Gastrocnemius medialis (tissue), 4 donors: Measurements from ENCODE around the gene GBX1. TPM values are rescaled to one million over a fixed set of nuclear protein-coding genes. Genes with fewer than 3 reads are reported as not detected.

Experiments
- ATAC-seq, 2 donors: fragments of 150-250 bp; one replicate each; pipeline ENCODE4 v1.9.1; 2016
- DNase-seq, 2 donors: peaks; one replicate each; pipeline ENCODE4 v3.0.0-alpha.2; 2019
- H3K27ac ChIP-seq, 4 donors: fragments of 200-600 bp; sonication (generic); 1 replicate in 1 of 4; 2 replicates in 3 of 4; pipeline ENCODE4 v1.5.1; 2016 to 2018; ENCODE audit warnings: mild to moderate bottlenecking in 2 of 4, moderate library complexity in 1 of 4
- H3K27me3 ChIP-seq, 3 donors: fragments of 200-600 bp; sonication (generic) in 2 of 3; 1 replicate in 1 of 3; 2 replicates in 2 of 3; pipeline versions ENCODE4 v1.5.1 to v1.6.0; 2016 to 2019; ENCODE audit warnings: mild to moderate bottlenecking in 1 of 3, moderate library complexity in 1 of 3
- H3K36me3 ChIP-seq, 2 donors: fragments of 200-600 bp; sonication (generic) in 1 of 2; one replicate each; pipeline ENCODE4 v1.5.1; 2017 to 2018
- H3K4me1 ChIP-seq, 2 donors: fragments of 200-600 bp; sonication (generic) in 1 of 2; one replicate each; pipeline ENCODE4 v1.5.1; 2016 to 2017; ENCODE audit warnings: mild to moderate bottlenecking in 2 of 2
- H3K4me3 ChIP-seq, 4 donors: fragments of 200-600 bp; sonication (generic) in 3 of 4; 1 replicate in 1 of 4; 2 replicates in 3 of 4; pipeline ENCODE4 v1.5.1; 2016 to 2019; ENCODE audit warnings: mild to moderate bottlenecking in 2 of 4
- H3K9me3 ChIP-seq, 3 donors: fragments of 200-600 bp; sonication (generic) in 2 of 3; 1 replicate in 1 of 3; 2 replicates in 2 of 3; pipeline ENCODE4 v1.5.1; 2016 to 2019
- POLR2A ChIP-seq, 2 donors: fragments of 450-650 bp; IDR thresholded peaks; one replicate each; pipeline ENCODE4 v1.6.1; 2017; ENCODE audit warnings: antibody characterized with exemption in 2 of 2, mild to moderate bottlenecking in 2 of 2, moderate library complexity in 2 of 2
- in situ Hi-C, 4 donors: fragments of 200-750 bp; cut with MboI; loops; one replicate each; pipeline versions ENCODE4 v1.15.0 to v1.8.0; 2017; ENCODE audit warnings: low sequenced_read_pairs in 4 of 4
- intact Hi-C: fragments of 100-400 bp; cut with DNase I; formaldehyde crosslinking; loops from one replicate; pipeline ENCODE4 v1.15.1; 2023; ENCODE audit warnings: low total_unique reads
- total RNA-seq, 4 donors: library from RNA; depleted of rRNA; stranded (reverse); fragments of >200 nt; gene quantifications; one replicate each; pipeline versions ENCODE4 v1.1.0 to v1.2.3, GENCODE V29; 2016
- TF ChIP-seq, protein P1 (sequence below), 5 experiments: fragments of 450-650 bp in 3 of 5; fragments of 200-600 bp in 2 of 5; sonication (generic) in 2 of 5; IDR thresholded peaks in 4 of 5; conservative IDR thresholded peaks in 1 of 5; 1 replicate in 4 of 5; 2 replicates in 1 of 5; pipeline ENCODE4 v1.5.1; 2016 to 2019; ENCODE audit warnings: antibody characterized with exemption in 5 of 5, mild to moderate bottlenecking in 3 of 5, moderate library complexity in 3 of 5

Gene GBX1
- total RNA-seq, 4 donors from 2014 or later, result 0.58 TPM; not detected in 3

DNA sequence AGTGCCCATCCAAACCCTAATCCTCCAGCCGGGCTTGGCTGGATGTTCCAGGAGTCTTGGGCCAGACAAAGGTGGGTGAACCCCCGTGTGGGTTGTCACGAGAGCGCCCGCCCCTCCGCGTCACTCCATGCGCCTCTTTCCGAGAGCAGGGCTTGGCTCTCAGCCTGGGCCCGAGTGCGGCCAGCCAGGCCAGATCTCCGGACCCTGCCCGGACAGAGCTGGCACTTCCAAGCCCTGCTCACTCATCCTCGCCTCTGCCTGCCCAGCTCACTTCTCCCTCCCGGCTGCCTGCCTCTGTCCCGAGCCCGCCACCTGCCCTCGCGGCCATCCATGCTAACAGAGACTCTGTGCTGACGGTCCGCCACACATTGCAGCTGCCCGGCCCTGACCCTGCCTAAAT lies 46.6 kb downstream of the GBX1 start:
- H3K4me3 ChIP-seq, result no peak overlapping the region
- H3K27ac ChIP-seq, result no peak overlapping the region
- H3K9me3 ChIP-seq, result no peaks in the 10 kb centered on the region
- intact Hi-C loops (no loop called here), in situ Hi-C loops (loop anchor here in 2 of 4 donors (10.0 kb wide), 1 partner anchor 54 kb away; no protein-coding TSS in a partner anchor)
- TF ChIP-seq, protein P1, sequence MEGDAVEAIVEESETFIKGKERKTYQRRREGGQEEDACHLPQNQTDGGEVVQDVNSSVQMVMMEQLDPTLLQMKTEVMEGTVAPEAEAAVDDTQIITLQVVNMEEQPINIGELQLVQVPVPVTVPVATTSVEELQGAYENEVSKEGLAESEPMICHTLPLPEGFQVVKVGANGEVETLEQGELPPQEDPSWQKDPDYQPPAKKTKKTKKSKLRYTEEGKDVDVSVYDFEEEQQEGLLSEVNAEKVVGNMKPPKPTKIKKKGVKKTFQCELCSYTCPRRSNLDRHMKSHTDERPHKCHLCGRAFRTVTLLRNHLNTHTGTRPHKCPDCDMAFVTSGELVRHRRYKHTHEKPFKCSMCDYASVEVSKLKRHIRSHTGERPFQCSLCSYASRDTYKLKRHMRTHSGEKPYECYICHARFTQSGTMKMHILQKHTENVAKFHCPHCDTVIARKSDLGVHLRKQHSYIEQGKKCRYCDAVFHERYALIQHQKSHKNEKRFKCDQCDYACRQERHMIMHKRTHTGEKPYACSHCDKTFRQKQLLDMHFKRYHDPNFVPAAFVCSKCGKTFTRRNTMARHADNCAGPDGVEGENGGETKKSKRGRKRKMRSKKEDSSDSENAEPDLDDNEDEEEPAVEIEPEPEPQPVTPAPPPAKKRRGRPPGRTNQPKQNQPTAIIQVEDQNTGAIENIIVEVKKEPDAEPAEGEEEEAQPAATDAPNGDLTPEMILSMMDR (IDR thresholded peaks at IDR 0.05 in 4 of 5, conservative IDR thresholded peaks at IDR 0.05 in 1 of 5), result no peak
- no peak for DNase-seq
- no peak for ATAC-seq
- peaks cover 4 to 17% of the 10 kb centered on the region in 2 donors for H3K4me1 ChIP-seq
- H3K36me3 ChIP-seq, result peaks cover 0 to 37% of the 10 kb centered on the region in 2 donors
- no peaks in the 10 kb centered on the region for H3K27me3 ChIP-seq

DNA sequence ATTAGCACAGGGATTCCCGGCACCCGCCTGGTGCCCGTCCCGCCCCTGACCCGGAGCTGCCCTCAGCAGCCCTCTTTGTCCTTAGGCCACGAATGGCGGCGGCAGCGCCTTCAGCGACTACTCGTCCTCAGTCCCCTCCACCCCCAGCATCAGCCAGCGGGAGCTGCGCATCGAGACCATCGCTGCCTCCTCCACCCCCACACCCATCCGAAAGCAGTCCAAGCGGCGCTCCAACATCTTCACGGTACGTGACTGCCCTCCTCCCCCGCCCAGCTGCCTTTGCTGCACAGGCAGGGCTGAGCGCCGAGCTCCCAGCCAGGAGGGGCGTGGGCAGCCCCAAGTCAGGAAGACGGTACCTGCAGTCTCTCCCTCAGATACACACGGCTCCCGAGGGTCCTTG lies 47.6 kb downstream of the GBX1 start:
- ATAC-seq (no peak), DNase-seq (no peak)
- Histone ChIP-seq H3K4me3 (no peak overlapping the region), H3K4me1 (peaks cover 0 to 7% of the 10 kb centered on the region in 2 donors), H3K9me3 (no peaks in the 10 kb centered on the region), H3K27ac (no peak overlapping the region), H3K36me3 (peaks cover 0 to 37% of the 10 kb centered on the region in 2 donors), H3K27me3 (no peaks in the 10 kb centered on the region)
- in situ Hi-C loops (loop anchor here in 2 of 4 donors (10.0 kb wide), 1 partner anchor 55 kb away; no protein-coding TSS in a partner anchor), intact Hi-C loops (no loop called here)
- TF ChIP-seq POLR2A (IDR thresholded peaks at IDR 0.05), result no peak
- TF ChIP-seq, protein P1 (IDR thresholded peaks at IDR 0.05 in 4 of 5, conservative IDR thresholded peaks at IDR 0.05 in 1 of 5), result no peak

DNA sequence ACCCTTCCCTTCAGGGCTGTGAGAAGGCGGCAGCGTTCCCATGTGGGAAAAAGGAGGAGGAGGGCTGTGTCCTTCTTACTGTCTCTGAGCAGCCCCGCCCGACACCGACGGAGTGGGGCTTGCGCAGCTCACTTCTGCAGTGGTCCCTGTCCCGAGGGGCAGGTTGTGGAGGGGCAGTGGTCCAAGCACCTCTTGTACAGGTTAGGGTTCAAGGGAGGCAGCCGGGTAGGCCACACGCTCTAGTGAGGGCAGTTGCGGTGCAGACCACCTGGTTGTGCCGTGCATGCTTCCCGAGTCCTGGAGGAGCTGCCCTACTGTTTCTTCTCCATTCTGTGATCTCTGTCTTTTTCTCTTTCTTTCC lies 48.5 kb downstream of the GBX1 start:
- intact Hi-C loops, result no loop called here
- H3K36me3 ChIP-seq, result peaks cover 0 to 37% of the 10 kb centered on the region in 2 donors
- peaks cover 0 to 4% of the 10 kb centered on the region in 2 donors for H3K4me1 ChIP-seq
- TF ChIP-seq, protein P1 (IDR thresholded peaks at IDR 0.05 in 4 of 5, conservative IDR thresholded peaks at IDR 0.05 in 1 of 5), result no peak
- no peak for TF ChIP-seq POLR2A (IDR thresholded peaks at IDR 0.05)
- H3K27me3 ChIP-seq, result no peaks in the 10 kb centered on the region
- in situ Hi-C loops, result no loop called here
- DNase-seq, result no peak
- no peak for ATAC-seq
- H3K4me3 ChIP-seq, result no peak overlapping the region
- no peak overlapping the region for H3K27ac ChIP-seq
- no peaks in the 10 kb centered on the region for H3K9me3 ChIP-seq

- Histone ChIP-seq H3K36me3 (peaks cover 0 to 37% of the 10 kb centered on the region in 2 donors), H3K27me3 (no peaks in the 10 kb centered on the region), H3K9me3 (no peaks in the 10 kb centered on the region), H3K27ac (no peak overlapping the region), H3K4me1 (peaks cover 0 to 4% of the 10 kb centered on the region in 2 donors), H3K4me3 (no peak overlapping the region)
- no peak for DNase-seq
- intact Hi-C loops, result no loop called here
- in situ Hi-C loops, result no loop called here
- no peak for ATAC-seq
- no peak for TF ChIP-seq POLR2A (IDR thresholded peaks at IDR 0.05)
Observed at GRCh38 chr7:151118108-151119054, 49.1 kb downstream of the GBX1 start.

- Histone ChIP-seq H3K4me3 (no peak overlapping the region), H3K27me3 (no peaks in the 10 kb centered on the region), H3K27ac (no peak overlapping the region), H3K4me1 (peaks cover 0 to 4% of the 10 kb centered on the region in 2 donors), H3K9me3 (no peaks in the 10 kb centered on the region), H3K36me3 (peaks cover 0 to 37% of the 10 kb centered on the region in 2 donors)
- intact Hi-C loops (no loop called here), in situ Hi-C loops (no loop called here)
- ATAC-seq, result no peak
- no peak for DNase-seq
- no peak for TF ChIP-seq POLR2A (IDR thresholded peaks at IDR 0.05)
- TF ChIP-seq, protein P1 (IDR thresholded peaks at IDR 0.05 in 4 of 5, conservative IDR thresholded peaks at IDR 0.05 in 1 of 5), result no peak
Observed at GRCh38 chr7:151117565-151117964, 49.9 kb downstream of the GBX1 start.
